Activated CD8-positive, alpha-beta memory T cell treated with anti-CD3 and anti-CD28 coated beads, Interleukin-2, amount 10 ng/mL, durations not matched to agents 7 days and 5 days (primary cell): Measurements from ENCODE around the gene DALRD3. TPM values are rescaled to one million over a fixed set of nuclear protein-coding genes. Genes with fewer than 3 reads are reported as not detected.

Experiments used
- ATAC-seq: fragments of 150-1000 bp; cut with Tn5 transposase; one replicate; pipeline ENCODE4 v1.10.0; 2021; ENCODE audit warnings: moderate library complexity
- CTCF ChIA-PET: fragments of 350-600 bp; sonication (Branson Sonifier 250); formaldehyde crosslinking; loops from one replicate; lab custom pipeline; 2021; ENCODE audit warnings: antibody characterized with exemption; lab: Charles Lee
- DNase-seq: peaks from one replicate; pipeline ENCODE4 v3.0.0-alpha.2; 2020
- H3K27ac Mint-ChIP-seq: one replicate; pipeline ENCODE4 v1.8.0; 2021; ENCODE audit warnings: mild to moderate bottlenecking, mixed read lengths
- H3K27me3 Mint-ChIP-seq: one replicate; pipeline ENCODE4 v1.8.0; 2021; ENCODE audit warnings: mixed read lengths
- H3K36me3 Mint-ChIP-seq: one replicate; pipeline ENCODE4 v1.8.0; 2021; ENCODE audit warnings: mild to moderate bottlenecking, mixed read lengths
- H3K4me1 Mint-ChIP-seq: one replicate; pipeline ENCODE4 v1.8.0; 2021; ENCODE audit warnings: mixed read lengths
- H3K4me3 Mint-ChIP-seq: one replicate; pipeline ENCODE4 v1.8.0; 2021; ENCODE audit warnings: mild to moderate bottlenecking, moderate library complexity, mixed read lengths
- H3K9me3 Mint-ChIP-seq: one replicate; pipeline ENCODE4 v1.8.0; 2022; ENCODE audit warnings: low read depth, mixed read lengths
- total RNA-seq, 2 experiments: library from RNA; stranded (reverse); gene quantifications; one replicate each; pipeline ENCODE4 v1.2.3, GENCODE V29; 2021

Gene DALRD3
- total RNA-seq, 2 experiments from 2014 or later, result 25.8 to 29.9 TPM

- CTCF ChIA-PET, result interaction anchor here (0.6 to 5.6 kb wide), 20 partner anchors 8 to 606 kb away, joined by 3 to 127 read pairs (median 4); partner anchors contain the start of genes ARIH2, DALRD3, IMPDH2 and KLHDC8B
- Mint-ChIP-seq H3K4me1 (peaks cover 23% of the 10 kb centered on the region), H3K4me3 (peak within 1 kb of the TSS; percentile 87), H3K36me3 (peaks cover 7% of the 10 kb centered on the region), H3K27ac (peak within 1 kb of the TSS; percentile 95), H3K9me3 (no peaks in the 10 kb centered on the region), H3K27me3 (no peaks in the 10 kb centered on the region)
- peak; percentile 99 for DNase-seq
- ATAC-seq, result peak; percentile 91
These were observed 11.2 kb downstream of the DALRD3 start, which contains the start of gene WDR6 for GRCh38 chr3:49007068-49007770. WDR6 (plus strand) TSS chr3:49007391; CDS start chr3:49007432, 41 bp downstream.

GRCh38 chr3:49006408-49007067, 11.8 kb downstream of the DALRD3 start:
- Mint-ChIP-seq H3K36me3 (peaks cover 2% of the 10 kb centered on the region), H3K27ac (peak overlapping the region; percentile 95), H3K27me3 (no peaks in the 10 kb centered on the region), H3K4me3 (peak overlapping the region; percentile 87), H3K4me1 (peaks cover 20% of the 10 kb centered on the region), H3K9me3 (no peaks in the 10 kb centered on the region)
- ATAC-seq, result no peak
- DNase-seq, result no peak
- CTCF ChIA-PET, result interaction anchor here (0.7 to 5.6 kb wide), 19 partner anchors 9 to 606 kb away, joined by 3 to 127 read pairs (median 4); partner anchors contain the start of genes ARIH2, DALRD3, IMPDH2 and KLHDC8B

GRCh38 chr3:49005998-49006397, 12.4 kb downstream of the DALRD3 start:
- peak overlapping the region; percentile 87 for H3K4me3 Mint-ChIP-seq
- no peaks in the 10 kb centered on the region for H3K27me3 Mint-ChIP-seq
- DNase-seq (no peak), ATAC-seq (no peak)
- H3K36me3 Mint-ChIP-seq, result peaks cover 2% of the 10 kb centered on the region
- H3K9me3 Mint-ChIP-seq, result no peaks in the 10 kb centered on the region
- CTCF ChIA-PET, result interaction anchor here (2.6 to 5.6 kb wide), 3 partner anchors 9 to 16 kb away, joined by 16 to 127 read pairs (median 101); partner anchors contain the start of genes DALRD3, NDUFAF3 and P4HTM
- peak overlapping the region; percentile 95 for H3K27ac Mint-ChIP-seq
- H3K4me1 Mint-ChIP-seq, result peaks cover 20% of the 10 kb centered on the region

- Mint-ChIP-seq H3K36me3 (peaks cover 2% of the 10 kb centered on the region), H3K9me3 (no peaks in the 10 kb centered on the region), H3K27me3 (no peaks in the 10 kb centered on the region), H3K27ac (no peak overlapping the region), H3K4me1 (peaks cover 20% of the 10 kb centered on the region), H3K4me3 (no peak overlapping the region)
- CTCF ChIA-PET, result interaction anchor here (5.6 kb wide), 2 partner anchors 14 to 15 kb away, joined by 101 to 127 read pairs; partner anchors contain the start of genes DALRD3, NDUFAF3 and P4HTM
- DNase-seq (no peak), ATAC-seq (no peak)
These were observed 13.1 kb downstream of the DALRD3 start for GRCh38 chr3:49005303-49005680.

- peaks cover 2% of the 10 kb centered on the region for H3K36me3 Mint-ChIP-seq
- no peak overlapping the region for H3K4me3 Mint-ChIP-seq
- no peaks in the 10 kb centered on the region for H3K9me3 Mint-ChIP-seq
- DNase-seq (no peak), ATAC-seq (no peak)
- H3K27me3 Mint-ChIP-seq, result no peaks in the 10 kb centered on the region
- peaks cover 20% of the 10 kb centered on the region for H3K4me1 Mint-ChIP-seq
- no peak overlapping the region for H3K27ac Mint-ChIP-seq
- CTCF ChIA-PET, result interaction anchor here (5.6 kb wide), 2 partner anchors 14 to 15 kb away, joined by 101 to 127 read pairs; partner anchors contain the start of genes DALRD3, NDUFAF3 and P4HTM
These were observed 13.8 kb downstream of the DALRD3 start for GRCh38 chr3:49004352-49005302.

- Mint-ChIP-seq H3K4me1 (peaks cover 3% of the 10 kb centered on the region), H3K9me3 (no peaks in the 10 kb centered on the region), H3K36me3 (no peaks in the 10 kb centered on the region), H3K4me3 (no peak overlapping the region), H3K27me3 (no peaks in the 10 kb centered on the region), H3K27ac (peak overlapping the region; percentile 39)
- CTCF ChIA-PET, result interaction anchor here (1.2 kb wide), 1 partner anchor 10 kb away, joined by 4 read pairs; no protein-coding TSS in a partner anchor
- DNase-seq (no peak), ATAC-seq (no peak)
These were observed 17.2 kb downstream of the DALRD3 start for GRCh38 chr3:49001155-49001554.

GRCh38 chr3:48999085-48999858, 19.1 kb downstream of the DALRD3 start:
- H3K27me3 Mint-ChIP-seq, result no peaks in the 10 kb centered on the region
- H3K27ac Mint-ChIP-seq, result no peak overlapping the region
- CTCF ChIA-PET, result interaction anchor here (1.3 kb wide), 1 partner anchor 11 kb away, joined by 6 read pairs; no protein-coding TSS in a partner anchor
- peaks cover 13% of the 10 kb centered on the region for H3K4me1 Mint-ChIP-seq
- no peak for ATAC-seq
- H3K36me3 Mint-ChIP-seq, result peaks cover 5% of the 10 kb centered on the region
- H3K4me3 Mint-ChIP-seq, result no peak overlapping the region
- DNase-seq, result no peak
- no peaks in the 10 kb centered on the region for H3K9me3 Mint-ChIP-seq

GRCh38 chr3:48997714-48998637, 20.4 kb downstream of the DALRD3 start:
- Mint-ChIP-seq H3K27ac (no peak overlapping the region), H3K4me1 (peaks cover 22% of the 10 kb centered on the region), H3K9me3 (no peaks in the 10 kb centered on the region), H3K27me3 (no peaks in the 10 kb centered on the region), H3K36me3 (peaks cover 7% of the 10 kb centered on the region), H3K4me3 (no peak overlapping the region)
- CTCF ChIA-PET, result interaction anchor here (0.8 to 3.5 kb wide), 4 partner anchors 9 to 13 kb away, joined by 3 to 16 read pairs (median 4); partner anchors contain the start of gene WDR6
- ATAC-seq, result no peak
- no peak for DNase-seq

GRCh38 chr3:48997102-48997635, 21.2 kb downstream of the DALRD3 start:
- CTCF ChIA-PET, result interaction anchor here (0.9 to 3.5 kb wide), 4 partner anchors 8 to 16 kb away, joined by 3 to 16 read pairs (median 3); partner anchors contain the start of gene WDR6
- Mint-ChIP-seq H3K4me1 (peaks cover 25% of the 10 kb centered on the region), H3K9me3 (no peaks in the 10 kb centered on the region), H3K27ac (no peak overlapping the region), H3K27me3 (no peaks in the 10 kb centered on the region), H3K4me3 (no peak overlapping the region), H3K36me3 (peaks cover 7% of the 10 kb centered on the region)
- no peak for DNase-seq
- ATAC-seq, result no peak

GRCh38 chr3:48996640-48997039, 21.7 kb downstream of the DALRD3 start:
- no peaks in the 10 kb centered on the region for H3K27me3 Mint-ChIP-seq

GRCh38 chr3:48993834-48994233, 24.5 kb downstream of the DALRD3 start:
- CTCF ChIA-PET, result interaction anchor here (0.8 to 9.4 kb wide), 2 partner anchors 13 to 99 kb away, joined by 3 to 127 read pairs; partner anchors contain the start of gene WDR6
- no peak overlapping the region for H3K4me3 Mint-ChIP-seq

More at GRCh38 chr3:48996640-48997039, 21.7 kb downstream of the DALRD3 start:
- ATAC-seq (no peak), DNase-seq (no peak)
- CTCF ChIA-PET, result interaction anchor here (0.9 to 3.5 kb wide), 3 partner anchors 9 to 17 kb away, joined by 3 to 16 read pairs (median 3); partner anchors contain the start of gene WDR6
- Mint-ChIP-seq H3K27ac (no peak overlapping the region), H3K4me1 (peaks cover 30% of the 10 kb centered on the region), H3K36me3 (peaks cover 9% of the 10 kb centered on the region), H3K9me3 (no peaks in the 10 kb centered on the region), H3K4me3 (no peak overlapping the region)

More at GRCh38 chr3:48993834-48994233, 24.5 kb downstream of the DALRD3 start:
- Mint-ChIP-seq H3K4me1 (peaks cover 46% of the 10 kb centered on the region), H3K36me3 (peaks cover 10% of the 10 kb centered on the region), H3K27me3 (no peaks in the 10 kb centered on the region), H3K27ac (peak overlapping the region; percentile 54), H3K9me3 (no peaks in the 10 kb centered on the region)
- no peak for DNase-seq
- ATAC-seq, result no peak
